Stimulated activated CD8-positive, alpha-beta memory T cell treated with anti-CD3 and anti-CD28 coated beads, Interleukin-7, amount 100 ng/mL, for 48 hours (primary cell): ENCODE measurements around the gene PRKG1.
"Not testable (repeated sequence)": the region's sequence is repeated elsewhere in the genome, so short reads cannot be mapped to it uniquely, and the experiment has no call there.

ENCODE experiments used
- DNase-seq, 2 donors: peaks; one replicate each; pipeline ENCODE4 v3.0.0-alpha.2; 2020; ENCODE audit warnings: low read depth in 1 of 2; ENCODE audit errors: extremely low read depth in 1 of 2

The PRKG1 gene

DNA sequence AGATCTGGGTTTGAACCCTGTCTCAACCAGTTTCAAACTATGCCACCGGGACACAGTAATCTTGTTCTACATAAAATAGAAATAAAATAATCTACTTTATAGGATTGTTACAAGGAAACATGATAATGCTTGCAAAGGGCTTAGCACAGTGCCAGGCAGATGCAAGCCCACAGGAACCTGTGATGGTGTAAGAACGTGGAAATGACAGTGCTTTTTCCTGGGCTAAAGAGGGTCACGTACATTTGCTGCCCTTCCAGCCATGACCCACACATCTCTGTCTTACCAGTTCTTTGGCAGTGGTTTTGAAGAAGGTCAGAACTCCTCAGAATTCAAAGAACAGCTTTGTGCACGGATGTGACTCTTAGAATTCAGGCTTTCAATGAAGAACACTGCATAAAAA is 342.2 kb downstream of the PRKG1 start:
- DNase-seq, result no peak

GRCh38 chr10:51419196-51420093 is 345.2 kb downstream of the PRKG1 start:
- DNase-seq, result no peak

- no peak for DNase-seq
These were observed 347.6 kb downstream of the PRKG1 start for GRCh38 chr10:51421853-51422252.

DNA sequence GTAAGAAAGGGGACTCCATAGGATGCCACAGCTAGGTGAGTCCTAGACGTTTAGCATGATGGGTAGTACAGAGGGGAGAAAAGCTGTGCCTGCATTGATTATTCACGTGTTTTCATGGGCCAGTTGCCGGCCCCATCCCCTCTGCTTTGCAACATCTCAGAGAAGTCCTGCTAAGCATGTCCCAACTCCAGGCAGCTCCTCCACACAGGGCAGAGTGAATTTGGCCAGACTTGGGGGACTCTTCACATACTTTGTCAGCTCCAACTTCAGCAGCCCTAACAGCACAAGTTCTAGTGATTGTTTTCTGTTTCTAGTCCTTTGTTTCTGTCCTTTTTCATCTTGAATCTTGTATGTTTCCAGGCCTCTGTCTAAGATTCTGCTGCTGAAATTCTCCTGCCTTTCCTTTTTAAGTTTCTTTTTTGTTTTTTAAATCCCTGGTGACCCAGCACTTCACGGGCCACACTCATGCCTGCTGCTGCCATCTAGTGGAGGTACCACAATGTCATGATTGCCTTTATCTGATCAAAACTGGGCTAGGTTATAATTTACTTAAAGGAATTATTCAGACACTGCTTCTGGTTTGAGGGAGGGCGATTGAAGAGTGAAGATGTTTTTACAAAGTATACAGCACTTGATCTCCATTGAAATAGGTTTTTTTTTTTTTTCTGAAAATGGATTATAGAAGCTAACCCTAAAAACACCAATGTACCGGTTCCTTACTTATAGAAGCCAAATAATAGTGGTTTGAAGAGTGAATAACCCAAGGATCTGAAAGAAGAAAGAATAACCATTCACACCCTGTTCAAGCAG is 348.2 kb downstream of the PRKG1 start:
- peak; percentile 2 to 4 for DNase-seq

DNA sequence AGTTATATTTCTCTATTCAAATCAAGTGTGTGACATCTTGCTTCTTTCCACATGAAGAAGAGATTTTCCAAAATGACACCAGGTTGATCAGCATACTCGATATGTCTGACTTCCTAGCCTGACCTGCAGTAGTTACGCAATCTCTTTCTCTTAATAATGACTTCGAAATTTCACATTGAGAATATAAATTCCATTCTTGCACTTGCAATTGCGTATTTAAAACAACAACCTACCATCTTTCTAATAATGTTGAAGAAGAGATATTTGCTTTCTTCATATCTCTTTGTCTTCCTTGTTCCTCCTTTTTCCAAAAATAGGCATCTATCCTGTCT is 348.8 kb downstream of the PRKG1 start:
- no peak for DNase-seq

DNA sequence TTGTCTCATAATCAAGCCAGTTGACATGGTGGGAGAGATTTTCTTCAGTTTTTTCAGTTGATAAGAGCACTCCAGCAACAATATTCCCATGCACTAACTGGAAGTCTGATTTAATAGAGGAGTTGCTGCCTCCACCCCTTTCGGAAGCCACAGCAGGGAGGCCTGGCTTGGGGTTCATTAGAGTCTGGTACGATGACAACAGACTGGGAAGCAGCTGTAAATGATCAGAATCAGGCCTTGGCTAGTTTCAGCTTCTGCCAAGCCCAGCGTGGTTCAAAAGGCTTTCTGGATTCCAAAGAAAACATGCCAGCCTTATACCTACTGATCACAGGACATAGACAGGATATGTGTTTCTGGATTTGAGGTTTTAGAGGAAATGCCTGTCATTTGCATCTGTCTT is 351.1 kb downstream of the PRKG1 start:
- no peak for DNase-seq

GRCh38 chr10:51427758-51428157 is 353.5 kb downstream of the PRKG1 start:
- DNase-seq, result no peak

DNA sequence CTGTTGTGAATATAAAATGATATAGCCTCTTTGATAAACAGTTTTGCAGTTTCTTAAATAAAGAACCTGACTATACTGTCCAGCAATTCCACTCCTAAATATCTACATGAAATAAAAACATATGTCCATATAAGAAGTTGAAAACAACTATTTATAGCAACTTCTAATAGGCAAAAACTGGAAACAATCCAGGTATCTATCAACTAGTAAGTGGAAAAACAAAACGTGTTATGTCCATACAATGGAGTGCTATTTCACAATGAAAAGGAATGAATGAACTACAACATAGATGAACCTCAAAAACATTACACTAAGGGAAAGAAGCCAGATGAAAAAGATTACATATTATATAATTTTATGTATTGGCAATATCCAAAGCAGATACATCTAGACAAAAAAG is 356.2 kb downstream of the PRKG1 start:
- DNase-seq, result no peak

DNA sequence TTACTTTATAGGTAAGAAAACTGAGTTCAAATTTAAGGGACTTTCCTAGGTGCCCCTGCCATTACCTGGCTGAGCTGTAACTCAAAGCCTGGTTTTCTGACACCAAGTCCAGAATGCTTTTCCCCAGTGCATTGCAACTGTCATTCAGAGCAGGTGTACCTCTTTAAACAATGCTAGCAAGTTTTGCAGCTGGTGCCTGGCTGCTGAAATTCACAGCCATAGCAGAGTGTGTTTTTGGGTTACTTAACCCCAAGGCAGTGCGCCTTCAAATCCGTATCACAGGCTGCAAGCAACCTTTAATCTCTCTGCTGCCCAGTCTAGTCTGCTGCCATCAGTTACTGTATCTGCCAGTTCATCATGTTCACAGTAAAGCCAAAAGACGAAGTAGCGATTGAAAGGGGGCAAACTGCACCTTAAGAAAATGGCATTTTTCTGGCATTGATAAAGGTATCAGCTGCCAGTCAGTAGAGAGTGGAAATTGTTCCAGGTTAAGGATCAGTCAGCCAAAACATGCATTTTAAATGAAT is 359.7 kb downstream of the PRKG1 start:
- DNase-seq, result no peak

- DNase-seq, result no peak
These were observed 362.5 kb downstream of the PRKG1 start for GRCh38 chr10:51436805-51437204.

GRCh38 chr10:51439645-51440044 is 365.4 kb downstream of the PRKG1 start:
- DNase-seq, result no peak

DNA sequence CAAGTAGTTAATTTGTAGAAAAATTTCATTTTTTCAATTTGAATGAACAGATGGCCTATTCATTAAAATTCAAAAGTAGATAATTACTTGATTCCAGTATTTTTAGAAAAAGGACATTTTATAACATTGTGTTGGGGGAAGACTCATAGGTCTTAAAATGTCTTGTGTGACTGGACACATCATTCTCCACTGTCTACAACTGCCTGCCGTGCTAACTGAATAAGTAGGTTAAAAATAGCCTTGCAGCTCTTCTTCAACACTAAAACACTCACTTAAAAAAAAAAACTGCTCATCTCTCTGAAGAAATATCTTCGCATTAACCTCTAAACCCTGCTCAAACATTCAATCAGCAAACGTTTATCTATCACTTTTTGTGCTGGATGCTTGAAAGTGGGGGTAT is 371.3 kb downstream of the PRKG1 start:
- no peak for DNase-seq

DNA sequence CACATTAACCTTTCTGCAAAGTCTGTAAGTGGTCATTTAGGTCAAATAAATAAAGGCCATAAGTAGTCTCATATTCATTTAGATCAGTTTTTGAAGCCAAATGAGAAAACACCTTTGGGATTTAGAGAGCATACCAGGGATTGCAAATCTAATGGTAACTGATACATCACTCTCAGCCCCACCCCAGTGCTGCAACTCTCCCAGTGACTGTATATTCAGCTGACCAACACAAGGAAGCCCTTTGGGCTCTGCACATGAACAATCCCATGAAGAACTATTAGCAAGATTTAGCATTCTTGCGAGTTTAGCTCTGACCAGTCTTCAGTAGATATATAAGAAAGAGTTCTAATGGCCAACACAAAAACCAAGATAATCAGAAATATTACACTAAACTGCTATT is 372.8 kb downstream of the PRKG1 start:
- DNase-seq, result no peak

DNA sequence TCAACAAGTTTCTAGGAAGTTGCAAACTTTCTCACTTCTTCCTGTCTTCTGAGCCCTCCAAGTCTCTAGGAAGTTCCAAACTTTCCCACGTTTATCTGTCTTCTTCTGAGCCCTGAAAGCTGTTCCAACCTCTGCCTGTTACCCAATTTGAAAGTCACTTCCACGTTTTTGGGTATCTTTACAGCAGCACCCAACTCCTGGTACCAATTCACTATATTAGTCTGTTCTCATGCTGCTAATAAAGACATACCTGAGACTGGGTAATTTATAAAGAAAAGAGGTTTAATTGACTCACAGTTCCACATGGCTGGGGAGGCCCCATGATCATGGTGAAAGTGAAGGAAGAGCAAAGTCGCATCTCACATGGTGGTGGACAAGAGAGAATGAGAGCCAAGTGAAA is 381.5 kb downstream of the PRKG1 start:
- DNase-seq, result not testable (repeated sequence)

- DNase-seq, result no peak
These were observed 385.2 kb downstream of the PRKG1 start for GRCh38 chr10:51459476-51459875.

GRCh38 chr10:51462076-51462779 is 387.9 kb downstream of the PRKG1 start:
- no peak for DNase-seq

DNA sequence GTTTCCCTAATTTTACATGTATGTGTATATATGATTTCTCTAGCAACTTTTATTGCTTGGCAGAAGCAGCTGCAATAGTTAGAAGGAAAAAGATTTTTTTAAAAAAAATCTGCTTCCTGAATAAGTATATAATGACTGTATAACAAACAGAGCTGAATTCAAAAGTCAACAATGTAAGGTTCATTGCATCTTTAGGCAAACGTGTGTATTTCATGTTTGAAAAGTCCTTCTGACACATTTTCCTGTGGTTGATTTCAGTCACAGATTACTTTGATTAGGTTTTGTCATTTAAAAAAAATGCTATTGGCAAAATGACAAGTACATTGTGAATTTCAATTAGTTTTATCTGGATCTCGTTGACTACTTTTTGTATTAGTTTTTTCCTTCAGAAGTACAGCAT is 394.1 kb downstream of the PRKG1 start:
- DNase-seq, result no peak

DNA sequence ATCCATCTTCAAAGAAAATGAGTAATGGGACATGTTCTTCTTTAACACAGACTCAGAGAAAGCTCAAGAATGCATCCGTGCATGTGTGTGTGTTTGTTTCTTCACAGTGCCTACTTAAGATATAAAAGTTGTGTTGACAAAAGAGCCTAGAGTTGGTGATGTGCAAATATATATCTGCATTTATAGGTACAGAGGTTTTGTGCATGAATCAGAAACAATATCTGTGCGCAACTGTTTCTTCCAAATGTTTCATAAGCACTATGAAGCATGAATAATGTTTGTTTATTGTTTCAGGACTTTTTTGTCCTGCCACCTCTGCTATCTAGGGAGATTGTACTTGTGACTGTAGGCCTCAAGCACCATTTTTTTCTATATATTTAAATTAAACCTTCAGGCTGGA is 395.4 kb downstream of the PRKG1 start:
- no peak for DNase-seq

DNA sequence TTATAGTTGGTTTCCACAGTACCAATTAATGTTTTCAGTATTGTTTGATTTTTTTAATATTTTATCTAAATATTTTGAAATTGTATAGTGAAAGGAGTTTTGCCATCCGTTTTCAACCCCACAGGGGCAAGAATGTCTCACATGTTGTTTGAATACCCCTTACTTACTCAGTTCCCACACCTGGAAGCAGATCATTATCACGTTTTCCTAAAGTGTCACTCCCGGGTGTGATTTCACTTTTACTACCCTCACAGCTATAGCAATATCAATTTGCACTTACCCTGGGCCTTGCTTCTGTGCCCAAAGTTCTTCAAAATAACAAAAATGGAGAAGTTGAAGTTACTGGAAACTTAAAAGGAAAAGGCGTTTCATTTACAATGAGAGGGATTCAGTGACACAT is 397.0 kb downstream of the PRKG1 start:
- no peak for DNase-seq

DNA sequence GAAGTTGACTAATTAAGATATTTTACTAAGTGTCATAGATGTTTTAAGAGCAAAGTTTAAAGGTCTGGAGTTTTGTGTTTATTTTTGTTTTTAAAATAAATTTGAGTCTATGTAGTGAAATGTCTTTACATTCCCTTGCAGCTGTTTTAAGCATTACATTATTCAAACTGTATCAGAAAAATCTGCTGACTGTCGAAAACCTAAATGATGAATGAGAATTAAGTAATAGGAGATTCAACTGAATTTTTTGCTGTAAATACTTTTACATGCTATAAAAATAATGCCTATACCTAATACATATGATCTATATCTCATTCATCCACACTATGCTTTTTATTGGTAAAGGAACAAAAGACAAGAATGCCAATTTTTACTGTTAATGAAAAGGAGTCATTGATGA is 397.9 kb downstream of the PRKG1 start:
- no peak for DNase-seq

DNA sequence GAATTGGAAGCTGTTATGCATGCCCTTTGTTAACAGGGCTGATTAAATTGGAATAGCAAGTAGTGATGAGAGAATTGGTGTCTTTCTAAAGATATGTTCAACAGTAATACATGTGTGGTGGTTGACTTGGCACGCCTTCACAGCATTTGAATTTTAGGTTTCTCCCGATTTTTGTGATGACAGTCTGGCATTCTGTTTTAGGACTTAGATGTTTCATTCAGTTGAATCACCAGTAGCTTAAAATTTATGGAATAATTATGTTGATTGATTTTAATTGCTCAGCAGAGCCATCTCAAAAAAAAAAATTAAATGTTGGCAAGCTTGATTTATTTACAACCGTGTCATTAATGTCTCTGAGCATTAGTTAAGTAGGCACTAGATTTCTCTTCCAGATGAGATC is 405.4 kb downstream of the PRKG1 start:
- DNase-seq, result no peak
